Epithelial cell of esophagus (primary cell): ENCODE data around the gene UBN2.

Experiments
- DNase-seq: peaks from one replicate; pipeline ENCODE4 v3.0.0; 2010; ENCODE audit warnings: low read depth
- H3K4me3 ChIP-seq: 2 replicates; pipeline ENCODE4 v1.5.1; 2011; ENCODE audit warnings: mild to moderate bottlenecking, low read length, control low read depth
- CTCF ChIP-seq: IDR thresholded peaks from 2 replicates; pipeline ENCODE4 v1.5.1; 2011; ENCODE audit warnings: low read depth, mild to moderate bottlenecking, low read length, control low read depth, inconsistent platforms; ENCODE audit not compliant: insufficient read depth; ENCODE audit errors: missing control alignments

UBN2 gene

GRCh38 chr7:139230774-139231512, at the start of gene UBN2:
Gene UBN2, plus strand, starts transcription at chr7:139231237. Its CDS starts 248 bp downstream, at chr7:139231485.
- DNase-seq: peak; percentile 96
- TF ChIP-seq CTCF: no peak
- H3K4me3 ChIP-seq: peak within 1 kb of the TSS; percentile 79

GRCh38 chr7:139181404-139181803, 49.6 kb upstream of the UBN2 start:
- no peak for TF ChIP-seq CTCF
- no peak overlapping the region for H3K4me3 ChIP-seq
- peak; percentile 42 for DNase-seq

GRCh38 chr7:139182363-139182762, 48.7 kb upstream of the UBN2 start:
- no peak for TF ChIP-seq CTCF
- no peak overlapping the region for H3K4me3 ChIP-seq
- no peak for DNase-seq

- no peak for TF ChIP-seq CTCF
- DNase-seq: no peak
- no peak overlapping the region for H3K4me3 ChIP-seq
Observed at GRCh38 chr7:139183251-139183650, 47.8 kb upstream of the UBN2 start.

- DNase-seq: no peak
- no peak for TF ChIP-seq CTCF
- no peak overlapping the region for H3K4me3 ChIP-seq
Observed at GRCh38 chr7:139183878-139184338, 47.1 kb upstream of the UBN2 start.

GRCh38 chr7:139186146-139186545, 44.9 kb upstream of the UBN2 start:
- no peak overlapping the region for H3K4me3 ChIP-seq
- no peak for TF ChIP-seq CTCF
- no peak for DNase-seq

GRCh38 chr7:139189357-139189756, 41.7 kb upstream of the UBN2 start:
- no peak overlapping the region for H3K4me3 ChIP-seq
- no peak for TF ChIP-seq CTCF
- DNase-seq: no peak
